GM19099 (cell line): ENCODE results near the gene IL2RA.

Source experiments
- POLR2A ChIP-seq: IDR thresholded peaks from 3 replicates; pipeline ENCODE4 v1.6.1; 2011; ENCODE audit warnings: low read depth; ENCODE audit not compliant: insufficient read length; ENCODE audit errors: extremely low read depth

IL2RA gene

DNA sequence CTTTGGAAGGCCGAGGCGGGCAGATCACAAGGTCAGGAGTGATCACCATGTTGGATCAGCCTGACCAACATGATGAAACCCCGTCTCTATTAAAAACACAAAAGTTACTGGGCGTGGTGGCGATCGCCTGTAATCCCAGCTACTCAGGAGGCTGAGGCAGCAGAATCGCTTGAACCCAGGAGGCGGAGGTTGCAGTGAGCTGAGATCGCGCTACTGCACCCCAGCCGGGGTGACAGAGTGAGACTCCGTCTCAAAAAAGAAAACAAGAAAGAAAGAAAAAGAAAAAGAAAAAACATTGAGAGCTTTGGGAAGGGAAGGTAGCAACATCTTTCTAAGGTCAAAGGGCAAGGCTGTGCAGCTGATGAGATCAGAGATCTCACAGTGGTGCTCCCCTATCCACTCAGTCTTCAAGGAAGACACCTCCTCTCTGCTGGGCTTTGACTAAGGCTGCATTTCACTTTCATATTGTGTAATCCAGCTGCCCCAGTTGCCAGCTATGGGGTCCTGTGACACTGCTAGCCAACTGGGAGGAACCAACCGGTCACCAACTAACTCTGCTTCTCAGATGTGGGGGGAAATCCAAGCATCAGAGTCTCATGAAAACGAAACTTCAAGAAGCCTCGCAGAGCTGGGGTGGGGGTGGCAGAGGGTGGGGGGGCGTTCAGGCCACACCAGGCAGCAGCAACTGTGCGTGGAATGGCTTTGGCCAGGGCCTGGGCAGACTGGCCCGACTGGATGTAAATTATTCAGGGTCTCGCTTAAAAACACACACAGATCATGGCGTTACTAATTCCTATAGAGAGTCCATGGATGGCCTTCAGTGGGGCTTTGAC is 86.3 kb downstream of the IL2RA start:
- peak; percentile 33 for TF ChIP-seq POLR2A

- TF ChIP-seq POLR2A: no peak
Observed at GRCh38 chr10:5973069-5973468, 89.1 kb downstream of the IL2RA start.

DNA sequence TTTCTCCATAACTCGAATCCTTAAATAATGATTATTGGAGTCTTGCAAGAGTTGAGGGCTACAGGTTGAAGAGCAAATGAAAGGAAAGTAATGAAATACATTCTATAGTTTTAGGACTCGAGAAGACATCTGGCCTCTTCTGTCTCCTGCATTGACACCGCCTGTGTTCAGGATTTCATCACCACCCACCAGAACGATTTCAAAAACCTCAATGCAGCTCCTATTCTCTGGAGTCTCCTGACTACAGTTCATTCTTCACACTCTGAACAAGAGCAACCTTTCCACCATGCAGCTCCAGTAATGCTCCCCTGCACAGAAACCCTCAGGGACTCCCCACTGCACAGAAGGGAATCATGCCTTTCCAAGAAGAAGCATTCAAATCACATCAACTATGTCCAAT is 90.3 kb downstream of the IL2RA start:
- TF ChIP-seq POLR2A: no peak

DNA sequence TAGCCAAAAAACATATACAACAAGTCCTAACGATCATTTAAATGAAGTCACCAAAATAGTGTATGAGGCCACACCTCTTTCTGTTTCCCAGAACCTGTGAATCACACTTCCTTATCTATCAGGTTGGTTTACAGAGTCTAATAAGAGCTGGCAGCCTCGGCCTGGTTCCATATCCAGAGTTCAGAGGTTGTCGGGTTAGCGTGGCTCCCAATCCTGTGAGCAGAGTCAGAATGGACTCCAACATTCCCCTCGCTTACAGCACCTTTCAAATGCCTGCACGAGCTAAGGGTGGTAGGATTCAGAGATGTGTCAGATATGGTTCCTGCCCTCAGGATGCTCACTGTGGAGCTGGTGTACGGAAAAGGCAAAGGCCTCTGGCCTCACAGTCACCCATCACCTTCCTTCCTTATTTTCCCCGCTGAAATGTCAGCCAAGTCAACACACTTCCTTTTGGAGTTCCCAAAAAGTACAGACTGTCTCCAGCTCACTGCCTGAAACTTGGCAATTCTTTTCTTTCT is 90.8 kb downstream of the IL2RA start:
- TF ChIP-seq POLR2A: no peak

GRCh38 chr10:5970527-5970926 is 91.6 kb downstream of the IL2RA start:
- TF ChIP-seq POLR2A: no peak

GRCh38 chr10:5970066-5970465 is 92.1 kb downstream of the IL2RA start:
- TF ChIP-seq POLR2A: no peak

- TF ChIP-seq POLR2A: no peak
Observed at GRCh38 chr10:5968681-5969453, 93.3 kb downstream of the IL2RA start.

- no peak for TF ChIP-seq POLR2A
Observed at GRCh38 chr10:5968037-5968680, 94.0 kb downstream of the IL2RA start.

DNA sequence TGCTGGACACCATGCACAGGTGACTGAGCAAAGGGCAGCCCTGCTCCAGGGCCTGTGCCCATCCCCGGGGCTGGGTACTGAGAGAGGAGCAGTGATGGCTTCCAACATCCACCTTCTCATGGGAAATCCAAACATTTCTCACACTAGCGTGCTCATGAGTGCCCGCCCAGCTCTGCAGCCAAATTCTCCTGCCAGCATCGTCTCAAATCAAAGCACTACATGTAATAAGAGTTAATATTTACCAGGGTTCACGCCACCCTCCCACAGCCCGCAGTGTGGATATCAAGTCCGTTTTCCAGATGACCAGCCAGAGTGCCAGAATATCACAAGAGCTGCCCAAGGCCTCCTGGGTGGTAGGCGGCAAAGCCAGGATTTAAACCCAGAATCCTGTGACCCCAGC is 96.9 kb downstream of the IL2RA start:
- TF ChIP-seq POLR2A: no peak

DNA sequence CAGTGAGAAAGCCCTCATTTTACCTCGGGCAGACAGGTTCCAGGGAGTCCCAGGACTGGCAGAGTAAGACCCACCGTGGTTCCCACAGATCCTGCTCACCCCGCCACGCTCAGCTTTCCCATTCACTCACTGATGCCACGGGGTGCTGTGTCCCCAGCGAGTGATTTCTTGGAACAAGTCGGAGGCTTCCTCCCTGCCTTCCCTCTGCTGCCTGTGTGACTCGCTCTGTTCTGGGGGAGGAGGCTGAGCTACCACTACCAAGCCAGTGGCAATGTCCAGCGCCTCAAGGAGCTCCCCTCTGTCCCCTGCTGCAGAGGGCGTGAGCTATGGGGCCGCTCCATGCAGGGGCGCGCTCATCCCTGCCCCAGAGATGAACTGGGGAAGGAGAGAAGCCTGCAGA is 97.4 kb downstream of the IL2RA start:
- no peak for TF ChIP-seq POLR2A

GRCh38 chr10:5963591-5963990 is 98.6 kb downstream of the IL2RA start:
- TF ChIP-seq POLR2A: no peak

GRCh38 chr10:5963071-5963470 is 99.1 kb downstream of the IL2RA start:
- no peak for TF ChIP-seq POLR2A

DNA sequence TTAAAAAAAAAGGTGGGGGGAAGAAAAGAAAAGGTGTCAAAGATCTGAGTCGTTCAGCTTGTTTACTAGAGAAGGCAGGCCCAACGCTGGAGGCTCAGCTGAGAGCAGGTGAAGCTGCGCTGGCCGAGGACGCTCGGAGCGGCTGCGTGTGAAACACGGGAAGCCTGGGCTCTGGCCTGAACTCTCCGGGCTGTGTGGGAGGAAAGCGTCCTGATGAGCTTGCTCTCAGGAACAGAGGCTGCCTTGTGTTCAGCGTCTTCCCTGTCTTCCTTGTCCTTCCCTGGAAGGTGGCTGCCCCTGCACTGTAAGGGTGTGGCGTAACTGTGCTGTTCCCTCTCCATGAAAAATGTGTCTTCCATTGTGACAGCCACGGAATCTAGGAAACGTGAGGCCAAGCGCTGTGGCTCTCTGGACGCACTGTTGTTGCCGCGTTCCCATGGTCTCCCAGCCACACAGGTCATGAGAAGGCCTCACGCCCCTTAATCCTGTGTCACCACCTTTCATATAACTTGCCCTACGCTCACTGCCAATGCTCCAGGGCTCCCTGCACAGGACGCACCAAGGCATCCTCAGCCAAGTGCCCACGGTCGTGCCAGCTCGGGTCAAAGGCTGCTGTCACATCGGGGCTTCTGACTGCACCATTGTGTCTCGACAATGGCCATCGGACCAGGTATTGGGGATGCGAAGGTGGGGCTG is 100.6 kb downstream of the IL2RA start:
- no peak for TF ChIP-seq POLR2A
